HG02759 (cell line): Measurements from ENCODE around the gene CELF4.

ENCODE experiments used
- ATAC-seq: cut with Tn5 transposase; IDR thresholded peaks from one replicate; pipeline ENCODE4 v1.9.1; 2021; ENCODE audit warnings: mild to moderate bottlenecking, moderate library complexity; ENCODE audit not compliant: unreplicated experiment

CELF4 gene

DNA sequence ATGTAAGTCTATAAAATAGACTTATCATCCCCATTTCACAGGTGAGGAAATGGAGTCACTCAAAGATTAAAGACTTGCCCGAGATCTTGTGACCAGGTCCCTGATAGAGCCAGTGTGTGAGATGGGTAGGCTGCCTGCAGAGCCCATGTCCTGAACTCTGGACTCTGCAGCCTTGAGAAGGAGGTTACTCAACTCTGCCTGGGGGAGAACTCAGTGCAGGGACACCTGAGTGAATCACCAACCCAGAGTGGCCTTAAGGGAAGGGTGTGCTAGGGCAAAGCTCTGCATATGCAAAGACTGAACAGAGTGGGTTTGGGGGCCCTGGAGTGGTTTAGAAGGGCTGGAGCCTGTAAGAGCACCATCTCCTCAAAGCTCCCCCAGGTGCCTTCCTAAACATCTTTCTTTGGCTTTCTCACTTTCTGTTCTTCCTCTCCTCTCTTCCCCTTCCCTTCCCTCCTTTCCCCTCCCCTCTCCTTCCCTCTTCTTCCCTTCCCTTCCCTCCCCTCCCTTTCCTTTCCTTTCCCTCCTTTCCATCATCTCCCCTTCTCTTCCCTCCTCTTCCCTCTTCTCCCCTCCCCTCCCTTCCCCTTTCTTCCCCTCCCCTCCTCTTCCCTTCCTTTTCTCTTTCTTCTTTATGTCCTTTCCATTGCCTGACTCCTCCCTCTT is 67.6 kb downstream of the CELF4 start:
- ATAC-seq: no peak

DNA sequence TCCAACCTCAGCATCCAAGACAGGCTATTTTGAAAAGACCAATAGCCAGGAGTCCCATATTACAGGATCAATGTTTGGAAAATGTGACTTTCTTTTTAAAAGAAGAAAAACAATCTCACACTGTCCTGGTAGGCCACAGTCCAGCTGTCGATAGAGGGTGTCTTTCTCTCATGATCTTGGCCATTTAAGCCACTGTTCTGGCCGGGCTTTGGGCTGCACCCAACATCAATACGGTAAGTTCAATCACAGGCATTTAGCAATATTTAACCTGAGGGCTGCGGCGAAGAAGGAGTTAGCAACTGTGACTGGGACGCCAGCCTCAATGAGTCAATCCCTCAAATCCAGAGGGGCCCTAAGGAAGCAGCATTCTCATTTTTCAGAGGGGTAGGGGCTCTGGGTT is 69.0 kb downstream of the CELF4 start:
- ATAC-seq: no peak

DNA sequence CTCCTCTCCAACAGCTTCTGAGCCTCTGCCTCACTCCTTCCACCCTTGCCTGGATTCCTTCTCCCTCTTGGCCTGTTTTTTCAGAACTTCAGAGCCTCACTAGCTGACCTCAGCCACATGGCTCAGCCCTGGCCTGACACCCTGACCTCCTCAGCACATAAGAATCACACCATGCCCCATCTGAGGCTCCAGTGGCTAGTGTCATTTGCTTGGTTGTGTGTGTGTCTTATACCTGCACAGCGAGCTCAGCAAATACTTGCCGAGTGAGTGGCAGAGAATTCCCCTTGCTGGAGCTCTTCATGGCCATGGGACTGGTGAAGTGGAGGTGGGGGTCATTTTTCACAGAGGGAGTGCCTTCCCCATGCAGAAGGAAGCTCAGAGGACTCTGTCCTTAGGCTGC is 70.2 kb downstream of the CELF4 start:
- no peak for ATAC-seq

DNA sequence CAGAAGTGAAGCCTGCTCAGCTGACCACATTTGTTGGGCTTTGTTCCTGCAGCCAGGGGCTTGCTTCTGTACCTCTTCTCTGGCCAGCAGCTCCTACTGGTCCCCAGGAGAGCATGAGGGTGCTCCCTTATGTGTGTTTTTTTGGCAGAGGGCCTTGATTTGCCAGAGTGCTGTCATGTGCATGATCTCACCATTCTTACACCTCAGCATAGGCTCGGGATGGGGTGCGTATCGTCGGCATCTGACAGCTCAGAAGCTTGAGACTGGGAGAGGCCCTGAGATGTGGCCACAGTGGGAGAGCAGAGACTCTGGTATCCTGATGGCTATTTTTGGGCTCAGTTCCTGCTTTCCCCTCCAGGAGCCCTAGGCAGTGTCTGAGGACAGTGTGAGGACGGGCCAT is 71.2 kb downstream of the CELF4 start:
- no peak for ATAC-seq

DNA sequence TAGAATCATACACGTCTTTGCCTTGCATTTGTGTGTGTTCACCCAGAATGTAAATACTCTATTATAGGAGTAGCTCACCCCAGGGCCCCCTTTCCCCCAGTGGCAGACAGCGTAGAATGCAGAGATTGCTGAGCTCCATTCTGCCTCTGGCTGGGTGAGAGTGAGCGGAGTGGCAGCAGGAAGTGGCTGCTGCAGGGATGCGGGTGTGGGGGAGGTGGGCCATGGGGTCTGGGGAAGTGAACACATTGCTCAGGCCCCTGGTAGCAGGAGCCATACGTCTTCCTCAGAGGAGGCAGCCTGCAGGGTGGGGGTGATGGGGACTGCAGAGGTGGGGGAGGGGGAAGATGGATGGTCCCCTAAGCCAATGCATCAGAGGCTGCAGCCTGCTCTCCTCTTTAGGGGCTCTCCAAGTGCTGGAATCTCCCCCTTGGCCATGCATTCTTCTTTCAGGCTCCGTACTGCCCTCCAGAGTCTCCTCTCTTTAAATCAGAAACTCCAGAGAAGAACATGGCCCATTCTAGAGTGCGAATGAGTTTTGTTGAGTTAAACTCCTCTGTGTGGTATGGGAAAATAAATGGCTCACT is 72.2 kb downstream of the CELF4 start:
- ATAC-seq: no peak

DNA sequence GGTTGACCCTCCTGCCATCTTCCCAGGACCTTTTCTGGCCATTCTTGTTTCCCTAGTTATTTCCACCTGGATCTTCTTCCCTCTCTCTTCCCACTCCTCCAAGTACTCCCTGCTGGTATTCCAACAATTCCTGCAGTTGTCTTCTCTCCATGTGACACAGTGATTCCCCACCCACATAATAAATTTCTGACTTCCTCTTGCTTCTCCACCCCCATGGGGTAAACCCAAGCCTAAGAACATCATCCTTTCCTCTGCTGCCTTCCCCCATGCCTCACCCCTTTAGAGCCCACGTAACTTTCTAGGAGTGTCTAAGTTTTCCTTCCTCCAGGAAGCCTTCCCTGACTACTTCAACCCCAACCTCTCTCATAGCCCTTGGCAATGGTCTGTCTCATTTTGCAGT is 72.6 kb downstream of the CELF4 start:
- no peak for ATAC-seq

DNA sequence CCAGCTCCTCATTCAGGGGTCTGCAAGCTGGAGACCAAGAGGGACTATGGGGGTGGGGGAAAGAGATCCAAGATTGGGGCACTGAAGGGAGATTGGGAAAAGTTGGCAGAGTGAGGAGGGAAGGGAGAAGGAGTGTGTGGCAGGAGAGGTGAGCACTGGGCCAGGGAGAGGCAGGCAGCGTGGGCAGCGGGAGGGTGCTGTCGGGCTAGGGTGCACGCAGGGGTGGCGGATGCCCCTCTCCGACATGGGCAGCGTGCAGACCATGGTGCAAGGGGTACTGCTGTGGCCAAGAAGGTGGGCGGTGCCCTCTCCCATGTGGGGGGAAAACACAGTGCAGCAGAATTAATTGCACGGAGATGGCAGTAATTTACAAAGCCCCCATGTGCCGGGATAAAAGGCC is 74.1 kb downstream of the CELF4 start:
- ATAC-seq: no peak

DNA sequence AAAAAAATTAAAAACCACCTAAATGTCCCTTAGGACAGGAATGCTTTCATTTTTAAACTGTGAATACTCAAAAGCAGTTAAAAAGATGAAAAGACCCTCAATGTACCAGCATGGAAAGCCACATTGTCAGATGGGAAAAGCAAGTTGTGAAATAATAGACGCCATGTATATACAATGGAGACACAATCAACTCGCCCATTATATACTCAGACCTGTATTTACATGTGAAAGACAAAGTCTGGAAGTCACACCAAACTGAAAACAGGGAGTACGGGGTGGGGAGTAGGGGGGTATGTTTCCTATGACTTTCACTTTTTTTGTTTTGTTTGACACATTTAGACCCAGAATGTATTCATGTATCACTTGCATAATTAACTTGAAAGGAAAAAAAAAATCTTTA is 75.6 kb downstream of the CELF4 start:
- no peak for ATAC-seq

DNA sequence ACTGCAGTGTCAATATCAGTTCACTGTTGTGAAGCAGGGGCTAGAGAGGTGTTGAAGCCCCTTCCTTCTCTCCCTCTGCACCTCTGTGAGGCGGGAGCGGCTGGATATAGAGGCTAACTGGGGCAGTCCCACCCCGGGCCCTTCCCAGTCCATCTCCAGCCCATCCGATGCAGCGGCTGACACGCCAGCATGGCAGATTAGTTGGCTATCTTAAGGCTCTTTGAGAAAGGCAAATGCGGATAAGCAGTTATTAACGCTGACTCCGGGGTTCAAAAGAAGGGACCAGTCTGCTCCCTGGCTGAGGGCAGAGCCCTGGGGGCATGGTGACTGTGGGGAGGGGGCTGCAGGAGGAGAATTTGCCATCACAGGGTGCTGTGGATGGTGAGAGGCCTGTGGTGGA is 76.6 kb downstream of the CELF4 start:
- no peak for ATAC-seq

DNA sequence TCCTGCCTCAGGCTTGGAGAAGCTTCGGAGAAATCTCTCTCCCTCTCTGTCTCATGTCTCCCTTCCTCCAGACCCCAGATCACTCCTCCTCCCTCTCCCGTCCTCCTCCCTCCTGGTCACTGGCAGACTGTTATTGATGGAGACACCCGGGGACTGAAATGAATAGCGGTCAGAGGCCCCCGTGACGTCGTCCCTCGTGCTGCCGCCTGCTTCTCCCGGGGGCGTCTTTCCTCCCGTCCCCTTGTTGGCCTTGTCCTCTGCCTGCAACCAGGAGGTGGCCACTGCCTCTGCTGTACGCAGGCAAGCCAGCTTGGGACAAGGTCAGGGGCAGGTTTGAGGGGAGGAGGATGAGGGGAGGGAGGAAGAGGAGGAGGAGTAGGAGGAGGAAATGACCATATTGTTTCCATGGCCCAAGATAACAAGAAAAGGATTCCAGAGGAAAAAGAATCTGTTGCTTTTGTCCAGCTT is 78.2 kb downstream of the CELF4 start:
- ATAC-seq: no peak

DNA sequence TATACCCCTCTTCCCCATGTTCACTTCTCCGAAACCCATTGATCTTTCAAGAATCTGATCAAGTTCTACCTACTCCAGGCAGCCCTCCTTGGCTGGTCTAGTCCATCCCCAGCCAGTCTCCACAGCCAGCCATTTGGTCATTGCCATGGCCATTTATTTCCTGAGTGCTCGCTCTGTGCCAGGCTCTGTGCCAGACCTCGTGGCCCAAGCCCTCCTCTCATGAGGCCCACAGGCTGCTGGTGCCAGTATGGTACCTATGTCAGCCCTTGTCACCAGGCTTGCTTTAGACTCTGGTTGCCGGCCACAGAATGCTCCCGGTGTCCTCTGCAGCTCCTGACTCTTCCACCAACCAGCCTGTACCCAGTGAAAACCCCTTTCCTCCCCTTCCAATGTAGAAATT is 78.8 kb downstream of the CELF4 start:
- ATAC-seq: no peak

DNA sequence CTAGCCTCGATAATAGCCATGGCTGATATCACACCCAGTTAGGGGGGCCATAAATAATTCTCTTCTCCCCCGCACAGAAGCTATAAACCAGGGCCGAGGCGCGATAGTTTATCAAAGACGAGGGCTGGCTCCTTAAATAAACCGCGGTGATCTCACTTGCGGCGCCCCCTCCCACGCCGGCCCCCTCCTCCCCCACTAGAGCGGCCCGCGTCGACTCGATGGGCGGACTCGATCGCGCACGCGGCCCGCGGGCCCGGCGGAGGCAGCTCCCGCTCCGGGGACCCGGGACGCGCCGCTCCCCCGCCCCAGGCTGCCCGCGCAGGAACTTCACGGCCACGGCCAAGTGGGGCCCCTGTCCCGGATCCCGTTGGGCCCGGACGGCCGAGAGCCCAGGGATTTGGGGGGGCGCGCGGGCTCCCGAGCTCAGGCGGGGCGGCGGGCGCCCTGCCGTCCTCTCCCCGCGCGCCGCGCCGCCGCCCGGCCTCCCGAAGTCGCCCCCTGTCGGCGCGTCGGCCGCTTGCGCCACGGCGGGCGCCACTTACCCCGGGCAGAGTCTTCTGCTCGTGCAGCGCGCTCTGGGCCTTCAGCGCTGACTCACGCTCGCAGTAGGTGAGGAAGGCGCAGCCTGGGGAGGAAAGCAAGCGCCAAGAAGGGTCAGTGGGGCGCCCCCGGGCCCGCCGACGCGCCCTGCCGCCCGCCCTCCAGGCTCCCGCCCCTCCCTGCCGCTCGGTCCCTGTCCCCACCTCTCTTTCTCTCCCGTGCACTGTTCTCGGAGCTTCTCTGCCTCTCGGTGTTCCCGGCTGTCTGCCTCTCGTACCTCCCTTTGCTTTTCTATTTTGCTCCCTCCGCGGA is 80.4 kb downstream of the CELF4 start:
- ATAC-seq: peak; percentile 68

DNA sequence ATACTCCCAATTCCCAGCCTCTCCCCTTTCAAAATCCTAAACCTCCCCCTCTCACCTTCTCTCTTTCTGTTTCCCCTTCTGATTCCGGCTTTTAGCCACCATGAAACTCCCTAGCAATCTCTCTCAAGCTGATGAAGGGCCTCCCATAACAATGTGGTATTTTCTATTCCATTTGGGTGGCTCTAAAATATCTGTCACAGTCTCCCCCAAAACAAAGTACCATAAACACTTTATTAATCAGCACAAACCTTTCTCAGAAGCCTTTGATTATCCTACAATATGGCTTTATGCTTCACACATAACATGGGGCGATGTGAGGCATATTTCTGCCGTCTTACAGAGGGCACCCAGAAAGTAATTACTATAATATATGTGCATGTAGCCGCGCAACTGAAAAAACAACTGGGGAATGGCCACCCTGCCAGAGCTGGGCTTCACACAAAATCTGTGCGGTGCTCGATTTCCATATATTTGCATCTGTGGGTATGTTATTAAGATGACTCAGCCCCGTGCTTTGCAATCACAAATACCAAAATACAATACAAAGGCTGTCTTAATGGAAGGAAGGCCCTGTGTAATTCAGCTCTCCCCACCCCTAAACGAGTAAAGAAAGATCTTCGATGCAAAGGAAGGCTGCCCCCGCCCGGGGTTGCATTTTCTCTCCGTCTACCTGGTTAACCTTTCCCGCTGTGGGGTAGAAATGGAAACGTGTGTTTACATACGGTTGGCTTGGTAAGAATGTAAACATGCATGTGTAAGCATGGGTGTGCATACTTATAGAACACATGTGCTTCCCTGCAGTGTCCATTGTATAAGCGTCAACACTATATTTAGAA is 81.4 kb downstream of the CELF4 start:
- ATAC-seq: no peak

DNA sequence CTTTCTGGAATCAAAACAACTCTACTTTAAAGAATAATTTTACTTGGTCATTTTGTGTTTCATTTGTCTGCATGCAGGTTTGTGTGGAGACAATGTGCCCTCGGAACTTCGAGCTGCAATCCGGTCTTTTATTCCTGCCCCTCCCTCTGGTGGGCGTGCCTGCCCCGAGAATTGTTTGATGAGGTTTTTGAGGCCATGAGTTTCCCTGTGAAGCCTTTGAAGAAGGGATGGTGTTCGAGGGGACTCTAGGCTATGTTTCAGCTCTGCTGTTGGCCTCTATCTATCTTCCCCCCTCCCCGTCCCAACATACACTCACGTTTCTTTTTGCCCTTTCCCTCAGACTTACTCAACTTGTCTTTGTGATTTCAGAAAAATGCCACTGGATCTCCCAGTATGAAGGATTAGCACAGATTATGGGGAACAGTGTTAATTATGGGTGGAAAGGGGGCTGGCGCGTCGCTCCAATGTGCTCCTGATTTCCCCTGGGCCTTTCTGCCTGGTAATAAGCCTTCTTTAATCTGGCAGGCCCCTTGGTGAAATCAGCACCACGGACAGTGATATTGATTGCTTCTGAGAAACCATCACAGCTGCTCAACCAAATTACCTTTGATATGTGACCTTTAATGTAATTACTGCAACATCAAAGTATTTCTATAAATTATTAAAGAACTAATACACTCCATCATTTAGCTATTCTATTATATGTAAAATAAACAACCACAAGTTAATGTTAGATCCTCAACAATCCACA is 82.2 kb downstream of the CELF4 start:
- ATAC-seq: no peak

DNA sequence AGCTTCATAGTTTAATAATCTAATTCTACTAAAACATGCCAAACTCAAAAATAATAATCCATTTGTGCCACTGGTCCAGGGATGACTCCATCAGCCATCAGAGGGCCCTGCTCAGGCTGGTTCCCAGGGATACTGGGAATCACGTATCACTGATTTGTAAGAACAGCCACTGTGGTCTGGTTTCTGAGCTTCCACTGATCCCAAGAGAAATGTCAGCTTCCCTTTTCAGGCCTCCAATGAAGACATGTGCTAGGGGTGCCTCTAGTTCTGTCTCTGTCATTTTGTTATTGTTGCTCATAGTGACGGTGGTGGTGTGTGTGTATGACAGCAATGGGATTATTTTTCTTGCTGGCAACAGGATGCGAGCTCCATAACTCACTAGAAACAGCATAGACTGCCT is 83.2 kb downstream of the CELF4 start:
- no peak for ATAC-seq

DNA sequence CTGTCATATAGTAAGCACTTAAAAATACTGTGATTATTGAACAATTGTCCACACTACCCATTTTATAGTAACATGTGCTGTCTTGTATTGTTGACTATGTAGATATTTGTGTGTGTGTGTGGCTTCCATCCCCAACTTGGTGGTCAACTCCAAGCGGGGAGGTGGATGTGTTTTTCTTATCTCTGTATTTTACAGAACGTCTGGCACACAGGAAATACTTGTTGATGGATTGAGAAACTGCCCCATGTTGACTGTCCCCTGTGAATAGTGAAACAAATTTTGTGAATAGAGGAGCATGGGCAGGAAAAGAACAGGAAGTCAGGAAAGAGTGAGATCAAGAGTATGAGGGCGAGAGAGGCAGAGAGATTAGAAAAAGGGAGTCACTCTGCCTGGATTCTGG is 83.6 kb downstream of the CELF4 start:
- ATAC-seq: no peak

DNA sequence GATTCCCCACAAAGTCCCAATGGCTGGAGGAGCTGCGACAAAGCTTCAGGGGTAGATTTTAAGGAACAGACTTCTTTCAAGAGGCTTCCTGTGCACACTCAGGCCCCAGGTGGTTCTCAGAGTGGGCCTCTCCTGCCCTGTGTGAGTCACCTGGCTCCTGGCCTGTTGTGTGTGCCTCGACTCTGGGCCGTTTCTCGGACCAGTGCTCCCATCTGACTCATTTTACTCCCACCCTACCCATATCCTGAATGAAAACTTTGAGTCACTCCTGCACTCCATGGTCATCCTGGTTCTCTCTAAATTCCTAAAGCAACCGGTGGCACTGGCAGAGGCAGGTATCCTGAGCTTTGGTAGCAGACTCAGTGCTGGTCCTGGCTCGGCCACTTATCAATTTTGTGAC is 84.1 kb downstream of the CELF4 start:
- no peak for ATAC-seq

DNA sequence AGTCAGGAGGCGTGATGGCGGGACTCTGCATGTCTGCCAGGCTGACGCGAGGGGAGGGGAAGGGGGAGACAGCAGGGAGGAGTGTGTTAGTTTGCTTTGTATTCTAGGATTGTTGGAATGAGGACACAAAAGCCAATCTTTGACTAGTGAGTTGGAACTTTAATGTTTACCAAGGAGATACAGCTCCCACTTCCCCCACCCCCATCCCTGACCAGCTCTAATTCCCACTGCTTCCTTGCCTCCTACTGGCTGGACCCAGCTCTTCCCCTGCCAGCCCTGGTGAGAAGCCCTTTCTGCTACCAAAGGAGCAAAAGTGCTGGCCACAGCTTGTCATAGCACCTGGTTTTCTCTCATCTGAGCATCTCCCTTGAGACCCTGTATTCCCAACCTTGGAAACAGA is 84.5 kb downstream of the CELF4 start:
- no peak for ATAC-seq

DNA sequence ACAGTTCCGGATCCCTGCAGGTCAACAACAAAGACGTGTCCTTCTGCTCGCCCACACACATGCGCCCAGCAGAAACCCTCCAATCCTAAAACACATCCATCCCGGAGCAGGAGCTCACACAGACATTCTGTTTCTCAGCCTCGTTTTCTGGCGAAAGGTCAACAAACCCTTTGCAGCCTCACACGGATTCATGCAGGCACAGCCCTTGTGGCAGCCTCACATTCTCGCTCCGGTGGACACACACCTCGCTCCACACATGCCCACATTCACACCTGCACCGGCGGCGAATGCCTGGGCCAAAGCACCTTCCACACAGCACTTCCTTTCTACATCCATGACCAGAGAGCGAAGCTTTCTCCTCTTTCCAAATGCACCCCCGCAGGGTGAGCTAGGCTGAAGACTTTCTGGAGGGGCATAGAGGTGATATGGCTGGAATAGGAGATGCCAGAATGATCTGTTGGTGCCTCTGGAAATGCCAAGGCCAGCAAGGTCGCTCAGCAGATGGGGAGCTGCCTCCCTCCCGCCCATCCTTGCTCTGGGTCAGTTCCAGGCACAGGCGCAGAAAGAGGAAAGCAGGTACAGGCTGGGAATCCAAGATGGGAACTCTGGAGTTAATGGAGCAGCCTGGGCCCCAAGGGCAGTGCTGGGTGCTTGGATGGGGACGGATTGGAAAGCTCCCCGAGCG is 88.8 kb downstream of the CELF4 start:
- no peak for ATAC-seq

DNA sequence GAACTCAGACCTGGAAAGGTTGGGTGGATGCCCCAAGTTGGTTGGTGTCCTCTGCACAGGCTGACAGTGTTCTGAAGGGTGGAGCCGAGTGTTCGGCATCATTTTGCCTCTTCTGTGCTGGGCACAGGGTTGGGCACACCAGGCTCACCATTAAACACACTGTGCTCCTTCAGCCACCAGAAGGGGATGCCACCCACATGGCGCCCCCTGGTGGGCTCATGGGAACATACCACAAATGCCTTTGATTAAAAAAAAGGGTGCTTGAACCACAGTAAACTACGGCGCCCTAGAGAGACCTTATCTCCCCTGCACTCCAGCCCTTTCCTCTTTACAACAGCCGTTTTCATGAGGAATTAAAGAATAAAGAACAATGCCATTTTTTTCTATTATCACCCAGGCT is 89.4 kb downstream of the CELF4 start:
- ATAC-seq: peak; percentile 63
